HUES48 (cell line): Measurements from ENCODE around the gene BRME1.

ENCODE experiments used
- H3K27ac ChIP-seq: one replicate; pipeline ENCODE4 v1.7.0; 2013; ENCODE audit warnings: low read depth, low read length, inconsistent platforms
- H3K27me3 ChIP-seq: 2 replicates; pipeline ENCODE4 v1.6.1; 2013; ENCODE audit warnings: mild to moderate bottlenecking, low read length; ENCODE audit not compliant: control insufficient read depth, insufficient read depth
- H3K36me3 ChIP-seq: 2 replicates; pipeline ENCODE4 v1.6.1; 2013; ENCODE audit warnings: low read length; ENCODE audit not compliant: control insufficient read depth, insufficient read depth
- H3K4me1 ChIP-seq: 2 replicates; pipeline ENCODE4 v1.6.1; 2013; ENCODE audit warnings: mild to moderate bottlenecking, low read length; ENCODE audit not compliant: control insufficient read depth, insufficient read depth
- H3K4me3 ChIP-seq: 2 replicates; pipeline ENCODE4 v1.5.1; 2013; ENCODE audit warnings: mild to moderate bottlenecking, low read depth, low read length
- H3K9ac ChIP-seq: 2 replicates; pipeline ENCODE4 v1.6.1; 2013; ENCODE audit warnings: mild to moderate bottlenecking, low read depth, low read length, moderate library complexity
- H3K9me3 ChIP-seq: 2 replicates; pipeline ENCODE4 v1.6.1; 2013; ENCODE audit warnings: low read length; ENCODE audit not compliant: control insufficient read depth, insufficient read depth

BRME1 gene

DNA sequence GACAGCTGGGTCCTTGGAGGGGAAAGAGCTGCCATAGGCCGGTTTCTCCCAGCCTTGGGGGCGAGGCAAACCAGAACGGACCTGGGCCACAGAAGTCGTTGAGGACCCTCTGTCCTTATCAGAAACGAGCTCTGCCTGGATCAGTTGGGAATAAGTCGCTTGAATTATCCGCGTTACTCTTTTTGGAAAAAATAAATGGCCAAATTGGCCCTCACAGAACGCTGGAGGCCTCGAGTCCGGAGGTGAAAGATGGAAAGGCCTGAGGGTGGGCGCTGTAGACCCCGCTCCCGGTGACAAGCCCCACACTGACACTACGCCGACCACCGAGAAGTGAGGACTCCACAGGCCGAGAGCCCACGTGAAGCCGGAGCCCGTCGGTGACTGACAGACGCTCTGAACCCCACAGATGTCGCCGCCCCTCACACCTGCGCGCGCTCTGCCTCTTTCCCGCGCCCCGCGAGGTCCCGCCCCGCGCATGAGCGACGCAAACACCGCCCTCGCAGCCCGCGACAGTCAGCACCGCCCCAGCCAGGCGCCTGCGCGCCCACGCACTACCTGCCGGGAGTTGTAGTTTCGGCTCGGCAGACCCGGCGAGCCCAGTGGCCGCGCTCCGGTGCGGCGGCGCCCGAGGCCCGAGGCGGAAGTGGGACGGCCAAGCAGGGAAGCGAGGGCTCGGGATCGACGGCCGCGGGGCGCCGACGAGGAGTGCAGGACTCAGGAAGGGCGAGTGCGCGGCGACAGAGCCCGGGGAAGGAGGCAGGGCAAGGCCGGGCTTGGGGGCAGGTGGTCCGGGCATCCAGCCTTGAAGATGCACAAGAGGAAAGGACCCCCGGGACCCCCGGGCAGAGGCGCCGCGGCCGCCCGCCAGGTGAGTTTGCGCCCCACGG is at the start of gene BRME1, which contains the start of gene CC2D1A:
TSS of gene BRME1 (minus strand) at position 484 of the 887 bp plus-strand sequence. CDS start 1,225 bp downstream, outside the sequence.
TSS of gene CC2D1A (plus strand) at position 568 of the 887 bp plus-strand sequence. CDS start at position 809, 241 bp downstream.
- Histone ChIP-seq H3K27ac (no peak within 1 kb of the TSS), H3K9ac (peak within 1 kb of the TSS; percentile 57; the same call in 1 of the 2 replicates), H3K4me1 (no peaks in the 10 kb centered on the region), H3K4me3 (peak within 1 kb of the TSS; percentile 90), H3K36me3 (peaks cover 6% of the 10 kb centered on the region), H3K9me3 (no peaks in the 10 kb centered on the region), H3K27me3 (peaks cover 10% of the 10 kb centered on the region)

DNA sequence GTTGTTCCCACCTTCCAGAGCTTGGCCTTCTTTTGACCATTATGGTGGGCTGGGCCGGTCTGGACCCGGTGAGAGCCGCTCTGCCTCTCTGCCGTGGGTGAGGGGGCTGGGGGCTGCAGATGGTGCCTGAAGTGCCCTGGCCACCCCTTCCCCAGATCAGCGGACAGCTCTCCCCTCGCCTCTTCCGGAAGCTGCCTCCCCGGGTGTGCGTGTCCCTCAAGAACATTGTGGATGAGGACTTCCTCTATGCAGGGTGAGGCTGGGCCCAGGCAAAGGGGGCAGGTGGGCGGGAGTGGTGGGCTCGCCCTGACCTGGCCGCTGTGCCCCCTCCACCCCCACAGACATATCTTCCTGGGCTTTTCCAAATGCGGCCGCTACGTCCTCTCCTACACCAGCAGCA is 48.3 kb upstream of the BRME1 start:
- H3K4me1 ChIP-seq: peaks cover 4% of the 10 kb centered on the region; the same call in 1 of the 2 replicates
- H3K27me3 ChIP-seq: no peaks in the 10 kb centered on the region
- no peaks in the 10 kb centered on the region for H3K9me3 ChIP-seq
- no peak overlapping the region for H3K9ac ChIP-seq
- H3K36me3 ChIP-seq: peaks cover 52% of the 10 kb centered on the region
- no peak overlapping the region for H3K4me3 ChIP-seq
- H3K27ac ChIP-seq: no peak overlapping the region

DNA sequence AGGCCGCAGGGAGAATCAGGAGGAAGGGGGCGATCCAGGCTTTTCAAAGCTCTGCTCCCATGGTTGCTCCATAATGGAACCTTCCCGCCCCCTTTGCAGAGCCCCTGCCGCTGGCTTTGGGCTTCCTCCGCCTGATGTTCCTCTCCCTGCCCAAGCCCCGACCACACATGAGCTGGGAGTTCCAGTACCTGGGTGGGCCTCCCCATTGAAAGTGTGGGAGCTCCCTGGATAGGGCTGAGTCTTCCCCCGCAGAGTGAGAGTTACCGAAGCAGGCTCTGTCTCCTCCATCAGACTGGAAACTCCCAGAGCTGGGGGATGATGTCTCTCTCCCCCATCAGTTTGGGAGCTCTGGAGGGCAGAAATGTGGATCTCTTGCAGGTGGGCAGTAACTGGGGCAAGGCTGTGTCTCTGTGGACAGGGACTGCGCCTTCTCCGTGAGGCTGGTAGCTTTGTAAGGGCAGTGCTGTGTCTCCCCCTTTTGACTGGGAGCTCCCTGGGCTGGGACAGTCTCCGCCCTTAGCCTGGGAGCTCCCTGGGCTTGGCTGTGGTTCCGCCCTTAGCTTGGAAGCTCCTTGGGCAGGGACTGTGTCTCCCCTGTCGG is 47.1 kb upstream of the BRME1 start:
- H3K27ac ChIP-seq: peak overlapping the region; percentile 65
- peak overlapping the region; percentile 77 for H3K4me3 ChIP-seq
- H3K9ac ChIP-seq: peak overlapping the region; percentile 10; the same call in 1 of the 2 replicates
- peaks cover 42% of the 10 kb centered on the region for H3K36me3 ChIP-seq
- peaks cover 4% of the 10 kb centered on the region; the same call in 1 of the 2 replicates for H3K4me1 ChIP-seq
- no peaks in the 10 kb centered on the region for H3K27me3 ChIP-seq
- no peaks in the 10 kb centered on the region for H3K9me3 ChIP-seq

DNA sequence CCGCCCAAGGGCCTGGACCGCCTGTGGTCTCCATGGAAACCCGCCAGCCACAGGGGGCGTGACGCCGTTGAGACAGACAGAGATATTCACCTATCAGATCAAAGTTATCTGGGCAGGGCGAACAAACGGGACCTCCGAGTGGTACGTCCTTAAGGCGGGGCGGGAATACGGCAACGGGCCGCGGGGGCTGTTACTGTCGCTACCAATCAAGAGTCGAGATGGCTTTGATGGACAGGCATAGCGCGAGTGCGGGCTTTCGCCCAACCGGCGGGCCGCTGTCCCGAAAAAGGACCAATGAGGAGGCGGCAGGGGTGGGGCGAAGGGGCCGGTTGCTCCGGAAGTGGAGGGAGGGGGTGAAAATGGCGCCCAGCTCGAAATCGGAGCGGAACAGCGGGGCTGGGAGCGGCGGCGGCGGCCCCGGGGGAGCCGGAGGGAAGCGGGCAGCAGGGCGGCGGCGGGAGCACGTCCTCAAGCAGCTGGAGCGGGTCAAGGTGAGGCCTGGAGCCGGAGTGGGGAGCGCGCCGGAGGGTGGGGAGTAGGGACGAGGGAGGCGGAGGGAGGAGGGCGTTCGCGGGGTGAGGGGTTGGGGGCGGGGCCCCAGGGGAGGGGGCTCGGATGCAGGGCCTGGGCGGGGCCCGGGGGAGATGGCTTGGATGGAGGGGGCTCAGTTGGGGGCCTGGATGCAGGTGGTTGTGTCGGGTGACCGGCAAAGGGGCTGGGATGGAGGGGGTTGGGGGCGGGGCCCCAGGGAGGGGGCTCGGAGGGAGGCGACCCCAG is 46.4 kb upstream of the BRME1 start, which contains the start of gene DCAF15:
TSS of gene DCAF15 (plus strand) at position 356 of the 777 bp plus-strand sequence. CDS start at position 360, 4 bp downstream.
- Histone ChIP-seq H3K9ac (peak within 1 kb of the TSS; percentile 86; the same call in 1 of the 2 replicates), H3K27me3 (no peaks in the 10 kb centered on the region), H3K4me3 (peak within 1 kb of the TSS; percentile 77), H3K4me1 (peaks cover 4% of the 10 kb centered on the region; the same call in 1 of the 2 replicates), H3K9me3 (no peaks in the 10 kb centered on the region), H3K36me3 (peaks cover 35% of the 10 kb centered on the region), H3K27ac (peak within 1 kb of the TSS; percentile 92)

DNA sequence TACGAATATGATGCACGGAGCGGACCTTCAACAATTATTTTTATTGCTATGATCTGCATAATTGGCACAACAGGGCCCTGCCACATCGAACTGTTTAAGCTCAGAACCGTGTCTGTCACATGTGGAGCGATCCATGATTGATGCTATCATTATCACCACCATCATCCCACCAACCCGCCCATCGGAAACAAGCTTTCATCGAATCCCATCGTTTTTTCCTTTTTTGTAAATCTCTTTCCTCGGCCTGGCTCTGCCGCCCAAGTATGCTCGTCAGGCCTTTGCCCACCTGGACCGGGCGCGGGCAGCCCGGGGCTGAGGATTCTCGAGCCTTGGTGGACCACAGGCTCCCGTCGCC is 45.9 kb upstream of the BRME1 start:
- peaks cover 4% of the 10 kb centered on the region; the same call in 1 of the 2 replicates for H3K4me1 ChIP-seq
- H3K36me3 ChIP-seq: peaks cover 30% of the 10 kb centered on the region
- no peak overlapping the region for H3K27ac ChIP-seq
- no peak overlapping the region for H3K9ac ChIP-seq
- H3K27me3 ChIP-seq: no peaks in the 10 kb centered on the region
- H3K4me3 ChIP-seq: peak overlapping the region; percentile 55
- no peaks in the 10 kb centered on the region for H3K9me3 ChIP-seq

DNA sequence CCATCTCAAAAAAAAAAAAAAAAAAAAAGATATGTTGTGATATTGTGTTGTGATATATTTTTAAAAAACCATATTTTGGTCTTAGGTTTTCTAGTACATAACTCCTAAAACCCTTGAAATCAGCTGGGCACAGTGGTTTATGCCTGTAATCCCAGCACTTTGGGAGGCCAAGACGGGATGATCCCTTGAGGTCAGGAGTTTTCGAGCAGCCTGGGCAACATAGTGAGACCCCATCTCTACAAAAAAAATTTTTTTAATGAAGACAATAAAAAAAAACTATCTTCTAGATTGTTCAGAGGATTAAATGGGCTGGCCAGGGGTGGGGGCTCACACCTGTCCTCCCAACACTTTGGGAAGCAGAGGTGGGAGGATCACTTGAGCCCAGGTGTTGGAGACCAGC is 45.1 kb upstream of the BRME1 start:
- H3K9me3 ChIP-seq: no peaks in the 10 kb centered on the region
- H3K9ac ChIP-seq: no peak overlapping the region
- H3K27me3 ChIP-seq: no peaks in the 10 kb centered on the region
- H3K36me3 ChIP-seq: peaks cover 22% of the 10 kb centered on the region
- no peak overlapping the region for H3K4me3 ChIP-seq
- no peak overlapping the region for H3K27ac ChIP-seq
- H3K4me1 ChIP-seq: peaks cover 4% of the 10 kb centered on the region; the same call in 1 of the 2 replicates

DNA sequence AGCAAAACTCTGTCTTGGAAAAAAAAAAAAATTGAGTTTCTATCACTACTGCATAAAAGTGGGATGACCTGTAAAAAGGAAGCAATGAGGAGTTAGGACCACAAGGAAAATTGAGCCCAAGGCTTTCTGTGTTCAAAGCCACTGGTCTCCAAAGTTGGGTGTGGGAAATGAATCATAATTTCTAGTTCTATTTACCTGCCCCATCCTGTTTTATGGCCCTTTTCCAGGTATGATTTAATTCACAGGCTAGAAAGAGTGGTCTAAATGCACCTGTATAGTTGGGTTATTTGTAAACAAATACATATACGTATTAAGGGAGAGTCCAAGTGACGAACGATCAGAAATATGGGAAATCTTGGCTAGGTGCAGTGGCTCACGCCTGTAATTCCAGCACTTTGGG is 40.5 kb upstream of the BRME1 start:
- Histone ChIP-seq H3K27ac (no peak overlapping the region), H3K4me3 (no peak overlapping the region), H3K4me1 (no peaks in the 10 kb centered on the region), H3K9me3 (no peaks in the 10 kb centered on the region), H3K27me3 (no peaks in the 10 kb centered on the region), H3K36me3 (no peaks in the 10 kb centered on the region), H3K9ac (no peak overlapping the region)

DNA sequence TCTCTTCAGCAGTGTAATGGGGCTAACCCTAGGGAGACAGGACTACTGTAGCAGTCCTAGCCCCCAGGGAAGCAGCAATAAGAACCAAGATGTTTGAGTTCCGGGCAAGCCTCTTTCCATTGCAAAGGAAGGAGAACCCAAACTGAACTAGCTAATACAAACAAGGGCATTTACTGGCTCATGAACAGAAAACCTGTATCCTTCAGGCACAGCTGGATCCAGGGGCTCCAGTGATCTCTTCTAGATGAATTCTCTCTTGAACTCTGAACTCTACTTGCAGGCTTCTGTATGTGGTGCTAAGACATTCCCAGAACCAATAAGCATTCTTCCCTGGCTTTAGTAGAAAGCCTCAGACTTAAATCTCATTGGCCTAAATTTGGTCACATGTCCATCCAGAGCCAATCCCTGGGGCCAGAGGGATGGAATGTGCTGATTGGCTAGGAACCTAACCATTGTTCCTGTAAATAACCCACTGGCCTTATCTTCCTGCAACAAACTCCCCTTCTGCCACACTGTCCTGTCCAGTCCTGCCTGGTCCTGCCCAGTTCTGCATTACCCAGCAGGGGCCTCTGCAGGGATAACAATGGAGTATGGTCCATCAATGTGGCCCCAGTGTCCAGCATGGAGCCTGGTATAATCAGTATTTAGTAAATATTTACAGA is 36.2 kb upstream of the BRME1 start:
- H3K27ac ChIP-seq: no peak overlapping the region
- H3K9me3 ChIP-seq: no peaks in the 10 kb centered on the region
- no peaks in the 10 kb centered on the region for H3K36me3 ChIP-seq
- no peak overlapping the region for H3K4me3 ChIP-seq
- no peaks in the 10 kb centered on the region for H3K27me3 ChIP-seq
- 0 out of 2 replicates have a peak, but pooled peaks cover 3% of the 10 kb centered on the region for H3K4me1 ChIP-seq
- no peak overlapping the region for H3K9ac ChIP-seq

DNA sequence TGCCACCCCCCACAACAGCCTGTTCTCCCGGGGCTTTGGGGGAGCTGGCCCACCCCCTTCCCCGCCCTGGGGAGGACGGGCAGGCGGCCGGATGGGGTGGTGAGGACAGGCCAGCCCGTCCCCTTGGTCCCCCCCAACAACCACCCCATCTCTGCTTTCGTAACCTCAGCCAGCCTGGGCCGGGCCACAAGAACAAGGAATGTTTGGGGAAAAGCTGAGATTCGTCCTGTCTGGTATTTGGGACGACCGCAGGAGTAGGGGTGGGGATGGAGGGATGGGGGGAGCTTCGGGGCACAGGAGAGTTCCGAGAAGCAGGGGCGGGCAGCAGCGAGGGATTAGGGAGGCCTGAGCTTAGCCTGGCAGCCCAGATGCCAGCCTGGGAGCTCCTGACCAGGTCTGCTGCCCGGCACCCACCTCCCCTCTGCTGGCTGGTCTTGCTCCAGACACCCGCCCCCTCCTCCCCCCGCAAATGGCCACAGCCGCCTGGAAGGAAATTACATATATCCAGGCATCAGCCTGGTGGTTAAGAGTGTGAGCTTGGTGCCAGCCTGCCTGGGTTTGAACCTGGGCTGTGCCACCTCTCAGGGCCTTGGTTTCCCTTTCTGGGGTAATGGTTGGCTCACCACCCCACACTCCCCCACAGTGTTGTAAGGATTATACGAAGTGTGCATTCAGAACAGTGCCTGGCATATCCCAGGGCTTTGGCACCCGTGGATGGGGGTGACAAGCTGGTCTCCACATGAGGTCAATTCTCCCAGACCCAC is 32.6 kb upstream of the BRME1 start, which contains the start of gene PODNL1:
TSS of gene PODNL1 (minus strand) at position 117 of the 764 bp plus-strand sequence. CDS start 236 bp downstream, outside the sequence.
- no peak within 1 kb of the TSS for H3K9ac ChIP-seq
- H3K36me3 ChIP-seq: no peaks in the 10 kb centered on the region
- H3K4me1 ChIP-seq: peaks cover 8% of the 10 kb centered on the region; the same call in 1 of the 2 replicates
- H3K27me3 ChIP-seq: no peaks in the 10 kb centered on the region
- no peak within 1 kb of the TSS for H3K27ac ChIP-seq
- no peaks in the 10 kb centered on the region for H3K9me3 ChIP-seq
- H3K4me3 ChIP-seq: no peak within 1 kb of the TSS
